HepG2 (cell line): ENCODE results near the gene RAD21L1. TPM values are rescaled to one million over a fixed set of nuclear protein-coding genes. Genes with fewer than 3 reads are reported as not detected.

Experiments
- ARID5B ChIP-seq: IDR thresholded peaks from 2 replicates; pipeline ENCODE4 v1.4.0; 2020; ENCODE audit warnings: mild to moderate bottlenecking, missing genetic modification reagents
- ARNT2 ChIP-seq: sonication (generic); formaldehyde crosslinking; IDR thresholded peaks from 2 replicates; pipeline ENCODE4 v1.8.0; 2022; ENCODE audit warnings: mild to moderate bottlenecking, low read depth, missing genetic modification reagents, moderate library complexity
- DNMT1 ChIP-seq: sonication (generic); formaldehyde crosslinking; IDR thresholded peaks from 2 replicates; pipeline ENCODE4 v1.5.1; 2020; ENCODE audit warnings: mild to moderate bottlenecking, missing genetic modification reagents
- GATAD2A ChIP-seq: IDR thresholded peaks from 2 replicates; pipeline ENCODE4 v1.6.1; 2016
- HMGXB4 ChIP-seq, 2 experiments: sonication (generic) in 1 of 2; formaldehyde crosslinking in 1 of 2; IDR thresholded peaks; 2 replicates each; pipeline versions ENCODE4 v1.4.0 to v1.6.1; 2018 to 2020; ENCODE audit warnings: missing genetic modification reagents in 2 of 2, borderline replicate concordance in 1 of 2, low read depth in 1 of 2, mild to moderate bottlenecking in 1 of 2, missing biosample characterization in 1 of 2
- HNF1B ChIP-seq: sonication (generic); formaldehyde crosslinking; IDR thresholded peaks from 2 replicates; pipeline ENCODE4 v1.5.1; 2020; ENCODE audit warnings: mild to moderate bottlenecking, moderate library complexity, missing genetic modification reagents
- HNF4G ChIP-seq, 2 experiments: sonication (generic) in 1 of 2; formaldehyde crosslinking in 1 of 2; IDR thresholded peaks; 2 replicates each; pipeline versions ENCODE4 v1.4.0 to v1.6.1; 2011 to 2020; ENCODE audit warnings: borderline replicate concordance in 2 of 2, low read depth in 2 of 2, mild to moderate bottlenecking in 2 of 2, low read length in 1 of 2, missing genetic modification reagents in 1 of 2, moderate library complexity in 1 of 2
- SKIL ChIP-seq: sonication (generic); formaldehyde crosslinking; IDR thresholded peaks from 2 replicates; pipeline ENCODE4 v1.8.0; 2022; ENCODE audit warnings: missing genetic modification reagents, mild to moderate bottlenecking, moderate library complexity, borderline replicate concordance
- SMAD1 ChIP-seq: sonication (generic); formaldehyde crosslinking; IDR thresholded peaks from 2 replicates; pipeline ENCODE4 v1.4.0; 2020; ENCODE audit warnings: missing genetic modification reagents, low read depth, mild to moderate bottlenecking, borderline replicate concordance
- SMAD9 ChIP-seq: sonication (generic); formaldehyde crosslinking; IDR thresholded peaks from 2 replicates; pipeline ENCODE4 v1.5.1; 2020; ENCODE audit warnings: mild to moderate bottlenecking, missing genetic modification reagents
- SNAI1 ChIP-seq: sonication (generic); formaldehyde crosslinking; IDR thresholded peaks from 2 replicates; pipeline ENCODE4 v1.5.0; 2020; ENCODE audit warnings: mild to moderate bottlenecking, missing genetic modification reagents, borderline replicate concordance
- ZNF280D ChIP-seq: sonication (generic); formaldehyde crosslinking; IDR thresholded peaks from 2 replicates; pipeline ENCODE4 v1.5.1; 2020; ENCODE audit warnings: mild to moderate bottlenecking, missing genetic modification reagents
- ZNF530 ChIP-seq: sonication (generic); formaldehyde crosslinking; IDR thresholded peaks from 2 replicates; pipeline ENCODE4 v1.5.0; 2020; ENCODE audit warnings: low read depth, mild to moderate bottlenecking, missing genetic modification reagents
- ZNF83 ChIP-seq: sonication (generic); formaldehyde crosslinking; IDR thresholded peaks from 2 replicates; pipeline ENCODE4 v1.4.0; 2020; ENCODE audit warnings: missing genetic modification reagents, mild to moderate bottlenecking, borderline replicate concordance
- polyA plus RNA-seq, 8 experiments: library from polyadenylated mRNA; depleted of rRNA in 3 of 8; stranded (reverse) in 7 of 8; unstranded in 1 of 8; fragments of >200 nt; fragmentation: Illumina TruSeq in 4 of 8; extraction: Trizol in 4 of 8; gene quantifications; 2 replicates each; pipeline versions ENCODE4 v1.2.1 to v1.2.3, GENCODE V29; 2011 to 2016; ENCODE audit warnings: low read depth in 4 of 8, missing spikeins in 1 of 8, mixed read lengths in 1 of 8; ENCODE audit not compliant: insufficient read depth in 1 of 8
- total RNA-seq, 5 experiments: library from RNA; depleted of rRNA; stranded (reverse); fragments of >200 nt; fragmentation: Illumina TruSeq; extraction: Trizol; gene quantifications; 2 replicates each; pipeline ENCODE4 v1.2.3, GENCODE V29; 2016; ENCODE audit warnings: low read depth in 1 of 5

The RAD21L1 gene
- total and polyA plus RNA-seq, 2 of the 13 experiments (the other 11 are each of a cell fraction or from before 2014, with no cell fraction given): not detected

GRCh38 chr20:1185790-1186334 is 40.0 kb upstream of the RAD21L1 start (continued):
- no peak for TF ChIP-seq SKIL (CRISPR knock-in tag)
- TF ChIP-seq SNAI1 (CRISPR knock-in tag): 0 out of 2 replicates have a peak, but pooled peaks have one; percentile 58
- TF ChIP-seq GATAD2A: peak; percentile 50
- TF ChIP-seq ARID5B: peak; percentile 26; the same call in 1 of the 2 replicates
- peak; percentile 34; the same call in 1 of the 2 replicates for TF ChIP-seq HNF4G (IDR thresholded peaks at IDR 0.05; ENCODE audit: borderline replicate concordance, low read depth, low read length)
- TF ChIP-seq HNF4G (CRISPR knock-in tag; IDR thresholded peaks at IDR 0.05; ENCODE audit: borderline replicate concordance, low read depth): peak; percentile 55; the same call in 1 of the 2 replicates
- TF ChIP-seq ZNF83 (CRISPR knock-in tag): no peak
- TF ChIP-seq ARNT2 (CRISPR knock-in tag): no peak
- peak; percentile 62 to 96 for TF ChIP-seq HMGXB4 (CRISPR knock-in tag; IDR thresholded peaks at IDR 0.05; ENCODE audit: borderline replicate concordance in 1 of 2, low read depth in 1 of 2)
- peak; percentile 93; the same call in 1 of the 2 replicates for TF ChIP-seq SMAD9 (CRISPR knock-in tag)
- TF ChIP-seq DNMT1 (CRISPR knock-in tag): no peak
- TF ChIP-seq ZNF280D (CRISPR knock-in tag): no peak
- no peak for TF ChIP-seq ZNF530 (CRISPR knock-in tag)
- TF ChIP-seq SMAD1 (CRISPR knock-in tag): peak; percentile 81; the same call in 1 of the 2 replicates
- peak; percentile 74; the same call in 1 of the 2 replicates for TF ChIP-seq HNF1B (CRISPR knock-in tag)
